GM12878 (cell line): ENCODE data around the gene TCF12. TPM values are rescaled to one million over a fixed set of nuclear protein-coding genes. Genes with fewer than 3 reads are reported as not detected.

ENCODE experiments used
- ATAC-seq: fragments of 200-7000 bp; cut with Tn5 transposase; 3 replicates; pipeline ENCODE4 v1.9.1; 2020; ENCODE audit warnings: mild to moderate bottlenecking, moderate library complexity
- BruUV-seq: library from RNA; stranded (reverse); fragments of 400-500 nt; replicated peaks from 2 replicates; lab custom pipeline; 2021; lab: Mats Ljungman, UMichigan
- CTCF ChIA-PET: fragments of 300-600 bp; sonication (Branson Sonifier 250); formaldehyde crosslinking; extraction: SDS; loops from one replicate; lab custom pipeline; 2021; ENCODE audit warnings: inconsistent platforms; lab: Yijun Ruan, JAX
- POLR2A ChIA-PET: fragments of 350-600 bp; formaldehyde crosslinking; extraction: SDS; loops from one replicate; lab custom pipeline; 2021; ENCODE audit warnings: inconsistent platforms; lab: Charles Lee
- RAD21 ChIA-PET: fragments of 300-600 bp; sonication (Branson Sonifier 250); formaldehyde crosslinking; loops from one replicate; lab custom pipeline; 2023; ENCODE audit warnings: antibody characterized with exemption; ENCODE audit not compliant: unreplicated experiment; lab: Charles Lee
- SMC1A ChIA-PET: fragments of 300-600 bp; sonication (Branson Sonifier 250); formaldehyde crosslinking; loops from one replicate; lab custom pipeline; 2023; ENCODE audit not compliant: unreplicated experiment, uncharacterized antibody; lab: Charles Lee
- DNase-seq: peaks from one replicate; pipeline ENCODE4 v3.0.0-alpha.2; 2011; ENCODE audit warnings: low read depth, low spot score
- FAIRE-seq: peaks from 3 replicates; lab custom pipeline; 2011; peaks lifted over from hg19 to GRCh38; lab: Jason Lieb, UNC
- H2AFZ ChIP-seq: 2 replicates; pipeline ENCODE4 v1.6.0; 2011; ENCODE audit warnings: low read depth, low read length, control low read depth; ENCODE audit not compliant: control insufficient read depth
- H3K27ac ChIP-seq: 2 replicates; pipeline ENCODE4 v1.5.1; 2011; ENCODE audit warnings: control low read depth; ENCODE audit not compliant: control insufficient read depth, insufficient read depth
- H3K27me3 ChIP-seq, 2 experiments: replicated peaks in 1 of 2; 2 replicates each; pipeline versions ENCODE4 v1.6.0 to v1.6.1; 2011; ENCODE audit warnings: low read length in 1 of 2; ENCODE audit not compliant: control insufficient read depth in 2 of 2, insufficient read depth in 2 of 2
- H3K36me3 ChIP-seq, 2 experiments: 2 replicates each; pipeline ENCODE4 v1.5.1; 2011; ENCODE audit warnings: low read length in 1 of 2; ENCODE audit not compliant: control insufficient read depth in 2 of 2, insufficient read depth in 2 of 2
- H3K4me1 ChIP-seq: 2 replicates; pipeline ENCODE4 v1.6.1; 2011; ENCODE audit warnings: mild to moderate bottlenecking, low read length, moderate library complexity, mixed read lengths; ENCODE audit not compliant: control insufficient read depth, insufficient read depth
- H3K4me2 ChIP-seq: 2 replicates; pipeline ENCODE4 v1.6.0; 2011; ENCODE audit warnings: control low read depth; ENCODE audit not compliant: control insufficient read depth, insufficient read depth
- H3K4me3 ChIP-seq: fragments of 200-600 bp; sonication (generic); 2 replicates; pipeline ENCODE4 v1.5.1; 2016
- H3K79me2 ChIP-seq: 2 replicates; pipeline ENCODE4 v1.6.0; 2011; ENCODE audit warnings: low read length; ENCODE audit not compliant: control insufficient read depth, insufficient read depth
- H3K9ac ChIP-seq: 2 replicates; pipeline ENCODE4 v1.8.0; 2011; ENCODE audit warnings: low read length, control low read depth, mixed read lengths; ENCODE audit not compliant: control insufficient read depth, insufficient read depth
- H3K9me3 ChIP-seq: replicated peaks from 3 replicates; pipeline ENCODE4 v1.5.1; 2011; ENCODE audit warnings: mild to moderate bottlenecking, low read length; ENCODE audit not compliant: control insufficient read depth, insufficient read depth
- H4K20me1 ChIP-seq: 2 replicates; pipeline ENCODE4 v1.6.0; 2011; ENCODE audit not compliant: control insufficient read depth, insufficient read depth
- CREM ChIP-seq: IDR thresholded peaks from 2 replicates; pipeline ENCODE4 v1.6.1; 2014; ENCODE audit warnings: antibody characterized with exemption, low read depth
- ESRRA ChIP-seq: IDR thresholded peaks from 2 replicates; pipeline ENCODE4 v1.6.1; 2012; ENCODE audit warnings: mild to moderate bottlenecking, low read length, improper control_type of control experiment
- IKZF1 ChIP-seq: fragments of 450-650 bp; conservative IDR thresholded peaks from 2 replicates; pipeline ENCODE4 v1.6.1; 2017; ENCODE audit warnings: antibody characterized with exemption, mild to moderate bottlenecking
- MEF2A ChIP-seq: IDR thresholded peaks from 2 replicates; pipeline ENCODE4 v1.6.1; 2011; ENCODE audit warnings: low read depth, mild to moderate bottlenecking, low read length, moderate library complexity; ENCODE audit not compliant: insufficient read depth
- MLLT1 ChIP-seq: fragments of 450-650 bp; IDR thresholded peaks from 2 replicates; pipeline ENCODE4 v1.6.1; 2016; ENCODE audit warnings: mild to moderate bottlenecking
- MYC ChIP-seq: IDR thresholded peaks from 2 replicates; pipeline ENCODE4 v1.6.1; 2011; ENCODE audit warnings: mild to moderate bottlenecking, low read length, moderate library complexity, inconsistent platforms; ENCODE audit not compliant: insufficient read depth, insufficient replicate concordance, insufficient read length, severe bottlenecking
- PBX3 ChIP-seq: IDR thresholded peaks from 2 replicates; pipeline ENCODE4 v1.6.1; 2011; ENCODE audit warnings: mild to moderate bottlenecking, low read depth, low read length, moderate library complexity; ENCODE audit not compliant: insufficient replicate concordance
- RB1 ChIP-seq: fragments of 450-650 bp; formaldehyde crosslinking; IDR thresholded peaks from 2 replicates; pipeline ENCODE4 v1.6.1; 2017; ENCODE audit warnings: mild to moderate bottlenecking, borderline replicate concordance
- RCOR1 ChIP-seq: conservative IDR thresholded peaks from 2 replicates; pipeline ENCODE4 v1.6.1; 2012; ENCODE audit warnings: low read depth, low read length, improper control_type of control experiment
- SMAD5 ChIP-seq: IDR thresholded peaks from 2 replicates; pipeline ENCODE4 v1.6.1; 2016; ENCODE audit warnings: antibody characterized with exemption, low read depth
- ZBTB11 ChIP-seq: fragments of 450-650 bp; formaldehyde crosslinking; IDR thresholded peaks from 2 replicates; pipeline ENCODE4 v1.5.0; 2022; ENCODE audit warnings: mild to moderate bottlenecking, missing genetic modification characterization
- WGBS: methylation state at CpG from one replicate; pipeline ENCODE4 v1.1.6; 2016; ENCODE audit warnings: low lambda C conversion rate; ENCODE audit not compliant: insufficient replicate concordance, insufficient coverage; ENCODE audit errors: missing lambda C conversion rate; 5-methylcytosine and 5-hydroxymethylcytosine counted together
- in situ Hi-C: fragments of 300-500 bp; cut with MboI; formaldehyde crosslinking; loops from 9 replicates; pipeline ENCODE4 v1.14.3; 2018; ENCODE audit warnings: mixed read lengths
- intact Hi-C: fragments of 100-400 bp; cut with micrococcal nuclease; formaldehyde crosslinking; loops from one replicate; pipeline ENCODE4 v1.14.2; 2022; ENCODE audit not compliant: unreplicated experiment
- polyA plus RNA-seq, 11 experiments: library from polyadenylated mRNA; depleted of rRNA in 4 of 11; unstranded in 6 of 11; stranded (reverse) in 5 of 11; fragments of >200 nt; fragmentation: Nextera tagmentation in 4 of 11; fragmentation: Illumina TruSeq in 1 of 11; extraction: Ambion mirVana in 4 of 11; extraction: Trizol in 1 of 11; gene quantifications; 1 replicate in 1 of 11; 2 replicates in 10 of 11; pipeline versions ENCODE4 v1.2.1 to v1.2.3, GENCODE V29; 2011 to 2016; ENCODE audit warnings: inconsistent platforms in 2 of 11, missing spikeins in 2 of 11, low read depth in 1 of 11
- total RNA-seq, 4 experiments: library from RNA; depleted of rRNA in 3 of 4; stranded (reverse); fragments of >200 nt in 3 of 4; fragmentation: Illumina TruSeq in 1 of 4; extraction: Trizol in 1 of 4; gene quantifications; 2 replicates each; pipeline versions ENCODE4 v1.2.1 to v1.2.3, GENCODE V29; 2013 to 2021

Gene TCF12
- total and polyA plus RNA-seq, 10 of the 15 experiments (the other 5 are each of a cell fraction or from before 2014, with no cell fraction given) = 8.2 to 70.9 (median 49.5) TPM

GRCh38 chr15:57172925-57173324 lies 254.5 kb downstream of the TCF12 start:
- WGBS = 76% methylated on average over 3 of the region's 3 CpGs
- Histone ChIP-seq H3K4me1 (no peaks in the 10 kb centered on the region), H3K27ac (no peak overlapping the region), H2AFZ (no peak overlapping the region), H4K20me1 (no peaks in the 10 kb centered on the region), H3K4me2 (no peak overlapping the region), H3K27me3 (no peaks in the 10 kb centered on the region), H3K79me2 (no peaks in the 10 kb centered on the region), H3K4me3 (no peak overlapping the region), H3K36me3 (peaks cover 0 to 17% of the 10 kb centered on the region in 2 experiments; a peak in 2 of 4 replicates), H3K9me3 (no peaks in the 10 kb centered on the region; the same call in 2 of the 3 replicates)
- in situ Hi-C loops = no loop called here
- BruUV-seq = no TSS peak
- no peak for ATAC-seq
- CTCF ChIA-PET = interaction anchor here (1.4 kb wide), 1 partner anchor 10 kb away, joined by 4 read pairs; no protein-coding TSS in a partner anchor
- SMC1A ChIA-PET = interaction anchor here (0.7 to 2.0 kb wide), 4 partner anchors 13 to 133 kb away, joined by 3 to 7 read pairs (median 3); no protein-coding TSS in a partner anchor
- POLR2A ChIA-PET = no interaction called here
- DNase-seq = no peak
- no peak for FAIRE-seq
- TF ChIP-seq RB1 (no peak), CREM (no peak), IKZF1 (no peak), RCOR1 (no peak), PBX3 (no peak), MYC (no peak), MEF2A (no peak), ESRRA (no peak), ZBTB11 (no peak), SMAD5 (no peak), MLLT1 (no peak)
- TF ChIP-seq, all 136 proteins: peak for 0
- no peak overlapping the region for H3K9ac ChIP-seq
- RAD21 ChIA-PET = interaction anchor here (0.8 kb wide), 1 partner anchor 55 kb away, joined by 3 read pairs; no protein-coding TSS in a partner anchor
- intact Hi-C loops = no loop called here
